ENCODE measurements around the gene TRPT1. TPM values are rescaled to one million over a fixed set of nuclear protein-coding genes. Genes with fewer than 3 reads are reported as not detected.
"Not testable (repeated sequence)": the region's sequence is repeated elsewhere in the genome, so short reads cannot be mapped to it uniquely, and the experiment has no call there.

The TRPT1 gene
- total RNA-seq, 2 experiments from 2014 or later, result 45.0 to 47.8 TPM

- Mint-ChIP-seq H3K4me1 (peaks cover 18% of the 10 kb centered on the region), H3K9me3 (no peaks in the 10 kb centered on the region), H3K27ac (no peak overlapping the region), H3K27me3 (peaks cover 2% of the 10 kb centered on the region), H3K4me3 (peak overlapping the region; percentile 57), H3K36me3 (peaks cover 7% of the 10 kb centered on the region)
- DNase-seq (no peak), ATAC-seq (ENCODE audit: low read depth) (no peak)
- POLR2A ChIA-PET, result interaction anchor here (1.4 to 3.6 kb wide), 3 partner anchors 16 to 48 kb away, joined by 4 to 40 read pairs (median 5); no protein-coding TSS in a partner anchor
Observed at GRCh38 chr11:64253043-64253442, 27.1 kb upstream of the TRPT1 start.

GRCh38 chr11:64252003-64252872 lies 26.3 kb upstream of the TRPT1 start:
- peaks cover 7% of the 10 kb centered on the region for H3K36me3 Mint-ChIP-seq
- H3K27me3 Mint-ChIP-seq, result peaks cover 2% of the 10 kb centered on the region
- peak overlapping the region; percentile 94 for H3K4me3 Mint-ChIP-seq
- H3K27ac Mint-ChIP-seq, result peak overlapping the region; percentile 75
- peaks cover 20% of the 10 kb centered on the region for H3K4me1 Mint-ChIP-seq
- ATAC-seq (ENCODE audit: low read depth) (no peak), DNase-seq (peak; percentile 59)
- POLR2A ChIA-PET, result interaction anchor here (0.7 to 3.6 kb wide), 7 partner anchors 18 to 67 kb away, joined by 3 to 40 read pairs (median 5); partner anchors contain the start of genes ESRRA, FERMT3, NUDT22 and STIP1
- no peaks in the 10 kb centered on the region for H3K9me3 Mint-ChIP-seq

GRCh38 chr11:64251753-64252002 lies 25.7 kb upstream of the TRPT1 start:
- peak overlapping the region; percentile 75 for H3K27ac Mint-ChIP-seq
- POLR2A ChIA-PET, result interaction anchor here (0.7 to 3.6 kb wide), 8 partner anchors 13 to 66 kb away, joined by 3 to 40 read pairs (median 5); partner anchors contain the start of genes ESRRA, FERMT3, NUDT22 and STIP1
- no peaks in the 10 kb centered on the region for H3K9me3 Mint-ChIP-seq
- H3K27me3 Mint-ChIP-seq, result peaks cover 2% of the 10 kb centered on the region
- peaks cover 23% of the 10 kb centered on the region for H3K4me1 Mint-ChIP-seq
- peak overlapping the region; percentile 94 for H3K4me3 Mint-ChIP-seq
- no peak for DNase-seq
- ATAC-seq (ENCODE audit: low read depth), result no peak
- peaks cover 7% of the 10 kb centered on the region for H3K36me3 Mint-ChIP-seq

GRCh38 chr11:64251016-64251752 lies 25.2 kb upstream of the TRPT1 start, which contains the start of gene PLCB3:
Gene PLCB3 (plus strand): TSS chr11:64251530. CDS start chr11:64251650, 120 bp downstream.
- no peaks in the 10 kb centered on the region for H3K9me3 Mint-ChIP-seq
- POLR2A ChIA-PET, result interaction anchor here (0.6 to 3.6 kb wide), 8 partner anchors 10 to 89 kb away, joined by 3 to 40 read pairs (median 10); partner anchors contain the start of genes CCDC88B, ESRRA, FERMT3 and FKBP2
- ATAC-seq (ENCODE audit: low read depth) (peak; percentile 58), DNase-seq (peak; percentile 83)
- peak within 1 kb of the TSS; percentile 75 for H3K27ac Mint-ChIP-seq
- H3K27me3 Mint-ChIP-seq, result peaks cover 2% of the 10 kb centered on the region
- H3K36me3 Mint-ChIP-seq, result peaks cover 7% of the 10 kb centered on the region
- H3K4me3 Mint-ChIP-seq, result peak within 1 kb of the TSS; percentile 94
- H3K4me1 Mint-ChIP-seq, result peaks cover 23% of the 10 kb centered on the region

- peaks cover 2% of the 10 kb centered on the region for H3K27me3 Mint-ChIP-seq
- H3K27ac Mint-ChIP-seq, result no peak overlapping the region
- ATAC-seq (ENCODE audit: low read depth) (peak; percentile 1), DNase-seq (no peak)
- POLR2A ChIA-PET, result interaction anchor here (1.2 to 3.6 kb wide), 7 partner anchors 9 to 1411 kb away, joined by 3 to 40 read pairs (median 12); partner anchors contain the start of genes ESRRA, FERMT3, FKBP2 and WDR74
- peak overlapping the region; percentile 83 for H3K4me3 Mint-ChIP-seq
- H3K4me1 Mint-ChIP-seq, result peaks cover 23% of the 10 kb centered on the region
- peaks cover 7% of the 10 kb centered on the region for H3K36me3 Mint-ChIP-seq
- H3K9me3 Mint-ChIP-seq, result no peaks in the 10 kb centered on the region
Observed at GRCh38 chr11:64250415-64251015, 24.5 kb upstream of the TRPT1 start.

- ATAC-seq (ENCODE audit: low read depth) (no peak), DNase-seq (no peak)
- H3K4me1 Mint-ChIP-seq, result peaks cover 23% of the 10 kb centered on the region
- H3K36me3 Mint-ChIP-seq, result peaks cover 4% of the 10 kb centered on the region
- peaks cover 2% of the 10 kb centered on the region for H3K27me3 Mint-ChIP-seq
- POLR2A ChIA-PET, result interaction anchor here (1.3 to 3.6 kb wide), 6 partner anchors 9 to 1410 kb away, joined by 3 to 40 read pairs (median 12); partner anchors contain the start of genes ESRRA, FERMT3, FKBP2 and WDR74
- no peaks in the 10 kb centered on the region for H3K9me3 Mint-ChIP-seq
- no peak overlapping the region for H3K4me3 Mint-ChIP-seq
- no peak overlapping the region for H3K27ac Mint-ChIP-seq
Observed at GRCh38 chr11:64249563-64250414, 23.8 kb upstream of the TRPT1 start.

- Mint-ChIP-seq H3K27me3 (peaks cover 2% of the 10 kb centered on the region), H3K27ac (no peak overlapping the region), H3K36me3 (peaks cover 4% of the 10 kb centered on the region), H3K4me1 (peaks cover 23% of the 10 kb centered on the region), H3K4me3 (no peak overlapping the region), H3K9me3 (no peaks in the 10 kb centered on the region)
- ATAC-seq (ENCODE audit: low read depth) (no peak), DNase-seq (no peak)
- POLR2A ChIA-PET, result interaction anchor here (0.7 to 1.2 kb wide), 3 partner anchors 22 to 68 kb away, joined by 3 to 4 read pairs (median 4); partner anchors contain the start of gene TRMT112
Observed at GRCh38 chr11:64249038-64249437, 23.1 kb upstream of the TRPT1 start.

GRCh38 chr11:64248578-64248977 lies 22.6 kb upstream of the TRPT1 start:
- no peak overlapping the region for H3K27ac Mint-ChIP-seq
- H3K9me3 Mint-ChIP-seq, result no peaks in the 10 kb centered on the region
- peaks cover 2% of the 10 kb centered on the region for H3K27me3 Mint-ChIP-seq
- POLR2A ChIA-PET, result interaction anchor here (0.7 to 1.2 kb wide), 3 partner anchors 22 to 69 kb away, joined by 3 to 4 read pairs (median 4); partner anchors contain the start of gene TRMT112
- H3K36me3 Mint-ChIP-seq, result peaks cover 2% of the 10 kb centered on the region
- ATAC-seq (ENCODE audit: low read depth) (no peak), DNase-seq (no peak)
- peaks cover 18% of the 10 kb centered on the region for H3K4me1 Mint-ChIP-seq
- H3K4me3 Mint-ChIP-seq, result no peak overlapping the region

GRCh38 chr11:64247729-64248531 lies 21.9 kb upstream of the TRPT1 start:
- Mint-ChIP-seq H3K27me3 (peaks cover 2% of the 10 kb centered on the region), H3K9me3 (no peaks in the 10 kb centered on the region), H3K27ac (peak overlapping the region; percentile 48), H3K4me3 (peak overlapping the region; percentile 50), H3K36me3 (peaks cover 6% of the 10 kb centered on the region), H3K4me1 (peaks cover 20% of the 10 kb centered on the region)
- ATAC-seq (ENCODE audit: low read depth) (no peak), DNase-seq (no peak)
- POLR2A ChIA-PET, result interaction anchor here (0.7 to 7.1 kb wide), 8 partner anchors 21 to 75 kb away, joined by 3 to 106 read pairs (median 9); partner anchors contain the start of genes ESRRA, FERMT3, STIP1 and TRMT112

GRCh38 chr11:64246871-64247728 lies 21.1 kb upstream of the TRPT1 start, which contains the start of gene PPP1R14B:
Gene PPP1R14B (minus strand): TSS chr11:64246943. CDS start chr11:64246673, 270 bp downstream.
- H3K27me3 Mint-ChIP-seq, result peaks cover 2% of the 10 kb centered on the region
- peaks cover 6% of the 10 kb centered on the region for H3K36me3 Mint-ChIP-seq
- DNase-seq, result peak; percentile 88
- H3K4me3 Mint-ChIP-seq, result peak within 1 kb of the TSS; percentile 93
- POLR2A ChIA-PET, result interaction anchor here (1.0 to 7.1 kb wide), 11 partner anchors 13 to 74 kb away, joined by 3 to 106 read pairs (median 14); partner anchors contain the start of genes BAD, DNAJC4, ESRRA and FERMT3
- H3K4me1 Mint-ChIP-seq, result peaks cover 23% of the 10 kb centered on the region
- H3K27ac Mint-ChIP-seq, result peak within 1 kb of the TSS; percentile 90
- peak; percentile 51 for ATAC-seq (ENCODE audit: low read depth)
- H3K9me3 Mint-ChIP-seq, result no peaks in the 10 kb centered on the region

- H3K27me3 Mint-ChIP-seq, H3K36me3 Mint-ChIP-seq, DNase-seq, H3K9me3 Mint-ChIP-seq: not testable (repeated sequence)
- H3K27ac Mint-ChIP-seq, result peak overlapping the region; percentile 67
- peak overlapping the region; percentile 84 for H3K4me3 Mint-ChIP-seq
- peak; percentile 19 for ATAC-seq (ENCODE audit: low read depth)
- H3K4me1 Mint-ChIP-seq, result peaks cover 20% of the 10 kb centered on the region
- POLR2A ChIA-PET, result interaction anchor here (1.0 to 7.1 kb wide), 11 partner anchors 14 to 93 kb away, joined by 3 to 106 read pairs (median 14); partner anchors contain the start of genes BAD, CCDC88B, DNAJC4 and ESRRA
Observed at GRCh38 chr11:64246621-64246870, 20.6 kb upstream of the TRPT1 start.

Measured in activated naive CD8-positive, alpha-beta T cell treated with anti-CD3 and anti-CD28 coated beads, Interleukin-2, amount 10 ng/mL, durations not matched to agents 7 days and 5 days (primary cell).